H9 (cell line): Measurements from ENCODE around the gene FCHSD2. TPM values are rescaled to one million over a fixed set of nuclear protein-coding genes. Genes with fewer than 3 reads are reported as not detected.

Source experiments
- DNase-seq: peaks from one replicate; pipeline ENCODE4 v3.0.0-alpha.2; 2017
- H2AFZ ChIP-seq: one replicate; pipeline ENCODE4 v1.6.1; 2013; ENCODE audit warnings: mild to moderate bottlenecking, low read length, control low read depth, moderate library complexity
- H2AK5ac ChIP-seq: 2 replicates; pipeline ENCODE4 v1.6.1; 2013; ENCODE audit warnings: low read length, control low read depth, mixed read lengths; ENCODE audit not compliant: insufficient read length
- H2BK120ac ChIP-seq: one replicate; pipeline ENCODE4 v1.6.1; 2013; ENCODE audit warnings: low read depth, mild to moderate bottlenecking, low read length, control low read depth, inconsistent platforms; ENCODE audit not compliant: poor library complexity, severe bottlenecking
- H2BK12ac ChIP-seq: 2 replicates; pipeline ENCODE4 v1.6.1; 2013; ENCODE audit warnings: low read length, control low read depth, mixed read lengths, low read depth; ENCODE audit not compliant: insufficient read length
- H2BK15ac ChIP-seq: 2 replicates; pipeline ENCODE4 v1.6.1; 2013; ENCODE audit warnings: low read depth, low read length, control low read depth
- H2BK20ac ChIP-seq: one replicate; pipeline ENCODE4 v1.6.1; 2013; ENCODE audit warnings: low read depth, mild to moderate bottlenecking, low read length, control low read depth, inconsistent platforms; ENCODE audit not compliant: poor library complexity, severe bottlenecking
- H2BK5ac ChIP-seq: 2 replicates; pipeline ENCODE4 v1.6.1; 2013; ENCODE audit warnings: low read length, control low read depth, mixed read lengths; ENCODE audit not compliant: insufficient read length
- H3K14ac ChIP-seq: 2 replicates; pipeline ENCODE4 v1.6.1; 2013; ENCODE audit warnings: low read length, control low read depth; ENCODE audit not compliant: insufficient read depth
- H3K18ac ChIP-seq: 2 replicates; pipeline ENCODE4 v1.6.1; 2013; ENCODE audit warnings: low read depth, mild to moderate bottlenecking, mixed read lengths, low read length, control low read depth; ENCODE audit not compliant: insufficient read length
- H3K23ac ChIP-seq: 2 replicates; pipeline ENCODE4 v1.6.1; 2013; ENCODE audit warnings: low read length, control low read depth, mixed read lengths, low read depth; ENCODE audit not compliant: insufficient read length
- H3K23me2 ChIP-seq: 2 replicates; pipeline ENCODE4 v1.6.1; 2013; ENCODE audit warnings: low read depth, mild to moderate bottlenecking, mixed read lengths, low read length, control low read depth; ENCODE audit not compliant: insufficient read length, poor library complexity, severe bottlenecking
- H3K27ac ChIP-seq: 2 replicates; pipeline ENCODE4 v1.5.1; 2013; ENCODE audit warnings: low read length, control low read depth, mixed read lengths, low read depth; ENCODE audit not compliant: insufficient read length
- H3K27me3 ChIP-seq: 2 replicates; pipeline ENCODE4 v1.6.1; 2013; ENCODE audit warnings: low read length, control low read depth, inconsistent platforms; ENCODE audit not compliant: insufficient read depth
- H3K4ac ChIP-seq: 2 replicates; pipeline ENCODE4 v1.6.1; 2013; ENCODE audit warnings: low read depth, mild to moderate bottlenecking, control low read depth, inconsistent platforms, low read length, moderate library complexity
- H3K4me1 ChIP-seq: 2 replicates; pipeline ENCODE4 v1.6.1; 2013; ENCODE audit warnings: low read length, control low read depth, inconsistent platforms; ENCODE audit not compliant: insufficient read depth
- H3K4me2 ChIP-seq: 2 replicates; pipeline ENCODE4 v1.6.1; 2013; ENCODE audit warnings: low read length, control low read depth, mixed read lengths; ENCODE audit not compliant: insufficient read length, insufficient read depth
- H3K56ac ChIP-seq: 2 replicates; pipeline ENCODE4 v1.6.1; 2013; ENCODE audit warnings: low read depth, mild to moderate bottlenecking, mixed read lengths, low read length, control low read depth; ENCODE audit not compliant: insufficient read length
- H3K79me1 ChIP-seq: 2 replicates; pipeline ENCODE4 v1.6.1; 2013; ENCODE audit warnings: low read depth, mild to moderate bottlenecking, moderate library complexity, low read length, control low read depth, inconsistent platforms; ENCODE audit not compliant: insufficient read depth, poor library complexity, severe bottlenecking
- H3K79me2 ChIP-seq: 2 replicates; pipeline ENCODE4 v1.6.1; 2013; ENCODE audit warnings: low read length, control low read depth, inconsistent platforms; ENCODE audit not compliant: insufficient read depth
- H3K9ac ChIP-seq: 2 replicates; pipeline ENCODE4 v1.6.1; 2013; ENCODE audit warnings: low read length, control low read depth, mixed read lengths; ENCODE audit not compliant: insufficient read length; ENCODE audit errors: extremely low read depth
- H3K9me3 ChIP-seq: one replicate; pipeline ENCODE4 v1.6.1; 2013; ENCODE audit warnings: low read depth, low read length, inconsistent platforms; ENCODE audit not compliant: control insufficient read depth
- H3T11ph ChIP-seq: one replicate; pipeline ENCODE4 v1.6.1; 2013; ENCODE audit warnings: mild to moderate bottlenecking, low read length, control low read depth, inconsistent platforms
- H4K20me1 ChIP-seq: one replicate; pipeline ENCODE4 v1.6.1; 2013; ENCODE audit not compliant: control insufficient read depth, insufficient read length, insufficient read depth
- H4K5ac ChIP-seq: 2 replicates; pipeline ENCODE4 v1.6.1; 2013; ENCODE audit warnings: low read depth, mild to moderate bottlenecking, mixed read lengths, low read length, control low read depth; ENCODE audit not compliant: insufficient read length
- H4K8ac ChIP-seq: replicated peaks from 2 replicates; pipeline ENCODE4 v1.6.1; 2013; ENCODE audit warnings: low read length, control low read depth, mixed read lengths, low read depth; ENCODE audit not compliant: insufficient read length
- H4K91ac ChIP-seq: 2 replicates; pipeline ENCODE4 v1.6.1; 2013; ENCODE audit warnings: low read depth, mild to moderate bottlenecking, moderate library complexity, mixed read lengths, low read length, control low read depth; ENCODE audit not compliant: insufficient read length
- H3K27ac Mint-ChIP-seq, 3 experiments: 2 replicates in 2 of 3; 3 replicates in 1 of 3; pipeline ENCODE4 v1.8.0; 2020 to 2021; ENCODE audit warnings: mixed read lengths in 3 of 3, mild to moderate bottlenecking in 1 of 3, moderate library complexity in 1 of 3
- H3K27me3 Mint-ChIP-seq: 2 replicates; pipeline ENCODE4 v1.8.0; 2021; ENCODE audit warnings: low read depth, mild to moderate bottlenecking, moderate library complexity, mixed read lengths
- H3K36me3 Mint-ChIP-seq, 3 experiments: 2 replicates in 2 of 3; 3 replicates in 1 of 3; pipeline ENCODE4 v1.8.0; 2020 to 2021; ENCODE audit warnings: low read depth in 3 of 3, mixed read lengths in 3 of 3; ENCODE audit not compliant: insufficient read depth in 1 of 3
- H3K4me1 Mint-ChIP-seq, 2 experiments: 2 replicates each; pipeline ENCODE4 v1.8.0; 2020; ENCODE audit warnings: mixed read lengths in 2 of 2
- H3K4me3 Mint-ChIP-seq, 2 experiments: 2 replicates in 1 of 2; 3 replicates in 1 of 2; pipeline ENCODE4 v1.8.0; 2020 to 2021; ENCODE audit warnings: mild to moderate bottlenecking in 2 of 2, mixed read lengths in 2 of 2, moderate library complexity in 1 of 2
- H3K9me3 Mint-ChIP-seq, 2 experiments: 2 replicates in 1 of 2; 3 replicates in 1 of 2; pipeline ENCODE4 v1.8.0; 2020; ENCODE audit warnings: mild to moderate bottlenecking in 2 of 2, mixed read lengths in 2 of 2, moderate library complexity in 1 of 2
- WGBS: extraction: QIAGEN DNeasy Blood & Tissue Kit; methylation state at CpG from one replicate; pipeline ENCODE4 v1.1.7; 2013; ENCODE audit warnings: missing lambda C conversion rate, low lambda C conversion rate, mixed read lengths; ENCODE audit not compliant: insufficient read length; ENCODE audit errors: extremely low coverage; 5-methylcytosine and 5-hydroxymethylcytosine counted together
- total RNA-seq: library from RNA; stranded (reverse); gene quantifications from 2 replicates; pipeline ENCODE4 v1.2.1, GENCODE V29; 2021
- TF ChIP-seq, protein P1 (sequence below): fragments of 200-600 bp; sonication (generic); conservative IDR thresholded peaks from 3 replicates; pipeline ENCODE4 v1.8.0; 2021; ENCODE audit warnings: antibody characterized with exemption, mild to moderate bottlenecking

The FCHSD2 gene
- total RNA-seq, 1 experiment from 2014 or later: 17.8 TPM

DNA sequence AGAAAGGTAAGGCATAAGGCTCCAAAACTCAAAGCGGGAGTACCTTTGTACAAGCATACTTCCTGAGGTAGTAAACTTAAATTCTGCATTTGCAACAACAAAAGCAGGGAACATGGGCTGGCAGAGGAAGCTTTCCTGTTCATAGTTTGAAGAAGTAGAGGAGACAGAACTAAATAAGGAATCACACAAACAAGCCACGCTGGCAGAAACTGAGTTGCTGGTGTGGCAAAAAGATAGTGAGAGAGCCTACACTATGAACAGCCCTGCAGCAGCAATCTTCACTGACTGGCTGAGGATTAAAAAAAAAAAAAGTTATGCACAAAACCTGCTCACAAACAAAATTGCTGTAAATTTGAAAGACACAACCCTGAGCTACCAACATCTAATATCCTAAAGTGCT lies 46.5 kb downstream of the FCHSD2 start:
- no peak overlapping the region for H3K9ac ChIP-seq
- no peak overlapping the region for H3K4me2 ChIP-seq
- no peak overlapping the region for H3K14ac ChIP-seq
- no peak overlapping the region for H3K4ac ChIP-seq
- H3K56ac ChIP-seq: no peak overlapping the region
- no peaks in the 10 kb centered on the region for H3K79me1 ChIP-seq
- no peak overlapping the region for H3K27ac ChIP-seq
- H2BK120ac ChIP-seq: no peak overlapping the region
- H3K79me2 ChIP-seq: no peaks in the 10 kb centered on the region
- peaks cover 2% of the 10 kb centered on the region; the same call in 1 of the 2 replicates for H3K4me1 ChIP-seq
- Mint-ChIP-seq H3K36me3 (no peaks in the 10 kb centered on the region), H3K4me3 (no peak overlapping the region), H3K4me1 (peaks cover 9 to 15% of the 10 kb centered on the region in 2 experiments), H3K27ac (peak overlapping the region in 1 of 3 experiments; percentile 82; a peak in 2 of 7 replicates), H3K9me3 (no peaks in the 10 kb centered on the region), H3K27me3 (no peaks in the 10 kb centered on the region)
- no peak overlapping the region for H4K8ac ChIP-seq
- no peak overlapping the region for H2BK12ac ChIP-seq
- no peak overlapping the region for H3T11ph ChIP-seq
- H2AK5ac ChIP-seq: no peak overlapping the region
- H3K27me3 ChIP-seq: no peaks in the 10 kb centered on the region
- TF ChIP-seq, protein P1, sequence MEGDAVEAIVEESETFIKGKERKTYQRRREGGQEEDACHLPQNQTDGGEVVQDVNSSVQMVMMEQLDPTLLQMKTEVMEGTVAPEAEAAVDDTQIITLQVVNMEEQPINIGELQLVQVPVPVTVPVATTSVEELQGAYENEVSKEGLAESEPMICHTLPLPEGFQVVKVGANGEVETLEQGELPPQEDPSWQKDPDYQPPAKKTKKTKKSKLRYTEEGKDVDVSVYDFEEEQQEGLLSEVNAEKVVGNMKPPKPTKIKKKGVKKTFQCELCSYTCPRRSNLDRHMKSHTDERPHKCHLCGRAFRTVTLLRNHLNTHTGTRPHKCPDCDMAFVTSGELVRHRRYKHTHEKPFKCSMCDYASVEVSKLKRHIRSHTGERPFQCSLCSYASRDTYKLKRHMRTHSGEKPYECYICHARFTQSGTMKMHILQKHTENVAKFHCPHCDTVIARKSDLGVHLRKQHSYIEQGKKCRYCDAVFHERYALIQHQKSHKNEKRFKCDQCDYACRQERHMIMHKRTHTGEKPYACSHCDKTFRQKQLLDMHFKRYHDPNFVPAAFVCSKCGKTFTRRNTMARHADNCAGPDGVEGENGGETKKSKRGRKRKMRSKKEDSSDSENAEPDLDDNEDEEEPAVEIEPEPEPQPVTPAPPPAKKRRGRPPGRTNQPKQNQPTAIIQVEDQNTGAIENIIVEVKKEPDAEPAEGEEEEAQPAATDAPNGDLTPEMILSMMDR: no peak
- H2BK20ac ChIP-seq: no peak overlapping the region
- no peak overlapping the region for H3K23ac ChIP-seq
- H2AFZ ChIP-seq: no peak overlapping the region
- no peak overlapping the region for H3K18ac ChIP-seq
- H2BK15ac ChIP-seq: no peak overlapping the region
- H4K91ac ChIP-seq: no peak overlapping the region
- H4K20me1 ChIP-seq: no peaks in the 10 kb centered on the region
- no peak for DNase-seq
- H4K5ac ChIP-seq: no peak overlapping the region
- no peaks in the 10 kb centered on the region for H3K23me2 ChIP-seq
- H3K9me3 ChIP-seq: no peaks in the 10 kb centered on the region
- no CpG with 5 or more reads among the region's 2 CpGs for WGBS
- no peak overlapping the region for H2BK5ac ChIP-seq
